ENCODE measurements around the gene FBXO42. TPM values are rescaled to one million over a fixed set of nuclear protein-coding genes. Genes with fewer than 3 reads are reported as not detected.

Gene FBXO42
- total RNA-seq, 1 experiment from 2014 or later: 13.0 TPM

GRCh38 chr1:16356867-16357266, 4.6 kb upstream of the FBXO42 start:
- no peak for TF ChIP-seq CTCF (conservative IDR thresholded peaks at IDR 0.05)
- BruUV-seq (replicated peaks): no TSS peak
- no peaks in the 10 kb centered on the region for H4K20me1 ChIP-seq (ENCODE audit: insufficient read depth)
- no peak overlapping the region for H3K27ac ChIP-seq
- H3K4me3 ChIP-seq: no peak overlapping the region
- no peaks in the 10 kb centered on the region for H3F3A ChIP-seq (ENCODE audit: insufficient read depth, low read depth)
- DNase-seq: no peak
- peaks cover 5% of the 10 kb centered on the region; the same call in 1 of the 2 replicates for H3K4me1 ChIP-seq (replicated peaks; ENCODE audit: insufficient read depth)
- H2AFZ ChIP-seq: no peak overlapping the region
- H3K36me3 ChIP-seq (ENCODE audit: low read depth): no peaks in the 10 kb centered on the region
- intact Hi-C loops (cut with micrococcal nuclease; ENCODE audit: unreplicated experiment): no loop called here
- no peaks in the 10 kb centered on the region for H3K27me3 ChIP-seq (ENCODE audit: insufficient read depth, low read depth)
- H3K79me2 ChIP-seq (ENCODE audit: low read depth): peaks cover 3% of the 10 kb centered on the region
- no peak overlapping the region for H3K4me2 ChIP-seq
- CTCF ChIA-PET: no interaction called here
- no peaks in the 10 kb centered on the region for H3K9me2 ChIP-seq (ENCODE audit: insufficient read depth)
- no peaks in the 10 kb centered on the region for H3K9me3 ChIP-seq (ENCODE audit: insufficient read depth, low read depth)
- POLR2A ChIA-PET (ENCODE audit: unreplicated experiment): no interaction called here

- Histone ChIP-seq H3K36me3 (ENCODE audit: low read depth) (no peaks in the 10 kb centered on the region), H3K9me3 (ENCODE audit: insufficient read depth, low read depth) (no peaks in the 10 kb centered on the region), H3K4me3 (no peak overlapping the region), H3F3A (ENCODE audit: insufficient read depth, low read depth) (peaks cover under 1% of the 10 kb centered on the region; the same call in 1 of the 2 replicates), H3K9me2 (ENCODE audit: insufficient read depth) (no peaks in the 10 kb centered on the region), H3K4me2 (no peak overlapping the region), H2AFZ (no peak overlapping the region), H3K4me1 (replicated peaks; ENCODE audit: insufficient read depth) (peaks cover 13% of the 10 kb centered on the region), H4K20me1 (ENCODE audit: insufficient read depth) (no peaks in the 10 kb centered on the region), H3K27ac (no peak overlapping the region), H3K27me3 (ENCODE audit: insufficient read depth, low read depth) (no peaks in the 10 kb centered on the region), H3K79me2 (ENCODE audit: low read depth) (peaks cover 26% of the 10 kb centered on the region)
- DNase-seq: no peak
- no peak for TF ChIP-seq EZH2 (IDR thresholded peaks at IDR 0.05; ENCODE audit: low read depth)
- intact Hi-C loops (cut with micrococcal nuclease; ENCODE audit: unreplicated experiment): no loop called here
- BruUV-seq (replicated peaks): no TSS peak
- ChIA-PET CTCF (no interaction called here), POLR2A (ENCODE audit: unreplicated experiment) (interaction anchor here (0.8 kb wide), 1 partner anchor 86 kb away, joined by 10 read pairs; the partner anchor contains the start of gene NECAP2)
Observed at GRCh38 chr1:16354619-16355018, 2.3 kb upstream of the FBXO42 start.

- Histone ChIP-seq H4K20me1 (ENCODE audit: insufficient read depth) (no peaks in the 10 kb centered on the region), H3K9me2 (ENCODE audit: insufficient read depth) (no peaks in the 10 kb centered on the region), H3K79me2 (ENCODE audit: low read depth) (peaks cover 40% of the 10 kb centered on the region), H3K27me3 (ENCODE audit: insufficient read depth, low read depth) (no peaks in the 10 kb centered on the region), H3K4me2 (peak overlapping the region; percentile 85), H3K36me3 (ENCODE audit: low read depth) (no peaks in the 10 kb centered on the region), H2AFZ (peak overlapping the region; percentile 76), H3F3A (ENCODE audit: insufficient read depth, low read depth) (peaks cover 8% of the 10 kb centered on the region; the same call in 1 of the 2 replicates), H3K4me1 (replicated peaks; ENCODE audit: insufficient read depth) (peaks cover 29% of the 10 kb centered on the region), H3K4me3 (peak overlapping the region; percentile 88), H3K9me3 (ENCODE audit: insufficient read depth, low read depth) (no peaks in the 10 kb centered on the region), H3K27ac (peak overlapping the region; percentile 80)
- POLR2A ChIA-PET (ENCODE audit: unreplicated experiment): interaction anchor here (0.6 kb wide), 2 partner anchors 9 to 92 kb away, joined by 3 to 8 read pairs; no protein-coding TSS in a partner anchor
- CTCF ChIA-PET: interaction anchor here (0.6 to 1.2 kb wide), 4 partner anchors 10 to 87 kb away, joined by 3 to 17 read pairs (median 5); partner anchors contain the start of genes NECAP2 and SZRD1
- DNase-seq: peak in 1 of 2 experiments; percentile 22
- TF ChIP-seq EZH2 (IDR thresholded peaks at IDR 0.05; ENCODE audit: low read depth): no peak
- intact Hi-C loops (cut with micrococcal nuclease; ENCODE audit: unreplicated experiment): no loop called here
- BruUV-seq (replicated peaks): TSS peak; percentile 91
Observed at GRCh38 chr1:16352842-16353535, 709 bp upstream of the FBXO42 start.

- Histone ChIP-seq H2AFZ (peak overlapping the region; percentile 69; the same call in 1 of the 2 replicates), H3K4me1 (replicated peaks; ENCODE audit: insufficient read depth) (peaks cover 30% of the 10 kb centered on the region), H3F3A (ENCODE audit: insufficient read depth, low read depth) (peaks cover 8% of the 10 kb centered on the region; the same call in 1 of the 2 replicates), H3K79me2 (ENCODE audit: low read depth) (peaks cover 55% of the 10 kb centered on the region), H3K27ac (peak overlapping the region; percentile 80), H3K9me3 (ENCODE audit: insufficient read depth, low read depth) (no peaks in the 10 kb centered on the region), H3K4me2 (peak overlapping the region; percentile 85), H3K27me3 (ENCODE audit: insufficient read depth, low read depth) (no peaks in the 10 kb centered on the region), H3K4me3 (peak overlapping the region; percentile 88), H3K9me2 (ENCODE audit: insufficient read depth) (no peaks in the 10 kb centered on the region), H4K20me1 (ENCODE audit: insufficient read depth) (no peaks in the 10 kb centered on the region), H3K36me3 (ENCODE audit: low read depth) (no peaks in the 10 kb centered on the region)
- no peak for TF ChIP-seq EZH2 (IDR thresholded peaks at IDR 0.05; ENCODE audit: low read depth)
- no peak for TF ChIP-seq CTCF (conservative IDR thresholded peaks at IDR 0.05)
- POLR2A ChIA-PET (ENCODE audit: unreplicated experiment): interaction anchor here (0.6 to 0.7 kb wide), 4 partner anchors 16 to 275 kb away, joined by 3 to 5 read pairs (median 4); partner anchors contain the start of gene RNU1-1
- intact Hi-C loops (cut with micrococcal nuclease; ENCODE audit: unreplicated experiment): no loop called here
- BruUV-seq (replicated peaks): TSS peak; percentile 55
- no peak for DNase-seq
- CTCF ChIA-PET: interaction anchor here (1.2 kb wide), 1 partner anchor 11 kb away, joined by 6 read pairs; no protein-coding TSS in a partner anchor
Observed at GRCh38 chr1:16351456-16351993, 755 bp downstream of the FBXO42 start.

Data from PC-9 (cell line).